Measurements from ENCODE around the gene REXO1.
A peak's percentile ranks its signal among the peaks of the same experiment; 100 is the strongest.
"Not testable (repeated sequence)": the region's sequence is repeated elsewhere in the genome, so short reads cannot be mapped to it uniquely, and the experiment has no call there.

Gene REXO1

DNA sequence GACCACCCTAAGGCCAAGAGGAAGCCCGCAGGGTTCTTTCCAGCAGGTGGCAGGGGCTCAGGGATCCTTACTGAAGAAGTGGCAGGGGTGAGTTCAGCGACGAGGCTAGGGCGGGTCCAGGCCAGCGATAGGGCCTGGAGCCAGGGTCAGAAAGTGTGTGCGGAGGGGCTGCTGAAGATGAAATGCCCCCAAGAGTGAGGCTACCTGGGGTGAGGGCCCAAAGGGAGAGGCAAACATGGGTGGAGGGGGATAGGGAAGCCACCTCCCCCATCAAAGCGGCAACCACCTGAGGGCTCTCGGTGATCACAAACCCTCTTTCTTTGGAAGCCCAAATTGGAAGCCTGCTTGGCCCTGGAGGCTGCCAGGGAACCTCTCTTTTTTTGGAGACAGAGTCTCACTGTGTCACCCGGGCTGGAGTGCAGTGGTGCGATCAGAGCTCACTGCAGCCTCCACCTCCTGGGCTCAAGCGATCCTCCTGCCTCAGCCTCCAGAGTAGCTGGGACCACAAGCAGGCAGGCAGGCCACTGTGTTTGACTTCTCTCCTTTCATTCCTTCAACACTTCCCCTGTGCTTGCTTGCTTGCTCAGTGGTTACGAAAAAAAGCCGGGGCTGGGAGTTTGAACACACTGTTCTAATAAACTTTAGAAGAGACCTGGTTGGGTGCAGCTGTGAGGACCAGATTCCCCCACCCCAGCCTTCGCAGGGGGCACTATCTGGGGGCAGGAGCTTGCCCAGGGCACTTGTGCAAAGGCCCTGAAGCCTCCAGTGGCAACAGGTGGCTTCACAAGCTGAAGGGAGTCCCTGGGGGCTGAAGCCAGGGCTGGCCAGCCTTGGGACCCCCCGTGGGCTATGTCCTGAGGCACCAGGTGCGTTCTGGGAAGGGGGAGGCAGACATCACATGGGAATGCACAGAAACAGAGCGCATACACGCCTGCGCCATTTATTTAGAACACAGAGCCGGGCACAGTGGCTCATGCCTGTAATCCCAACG lies 34.8 kb downstream of the REXO1 start:
- no peak for DNase-seq

DNA sequence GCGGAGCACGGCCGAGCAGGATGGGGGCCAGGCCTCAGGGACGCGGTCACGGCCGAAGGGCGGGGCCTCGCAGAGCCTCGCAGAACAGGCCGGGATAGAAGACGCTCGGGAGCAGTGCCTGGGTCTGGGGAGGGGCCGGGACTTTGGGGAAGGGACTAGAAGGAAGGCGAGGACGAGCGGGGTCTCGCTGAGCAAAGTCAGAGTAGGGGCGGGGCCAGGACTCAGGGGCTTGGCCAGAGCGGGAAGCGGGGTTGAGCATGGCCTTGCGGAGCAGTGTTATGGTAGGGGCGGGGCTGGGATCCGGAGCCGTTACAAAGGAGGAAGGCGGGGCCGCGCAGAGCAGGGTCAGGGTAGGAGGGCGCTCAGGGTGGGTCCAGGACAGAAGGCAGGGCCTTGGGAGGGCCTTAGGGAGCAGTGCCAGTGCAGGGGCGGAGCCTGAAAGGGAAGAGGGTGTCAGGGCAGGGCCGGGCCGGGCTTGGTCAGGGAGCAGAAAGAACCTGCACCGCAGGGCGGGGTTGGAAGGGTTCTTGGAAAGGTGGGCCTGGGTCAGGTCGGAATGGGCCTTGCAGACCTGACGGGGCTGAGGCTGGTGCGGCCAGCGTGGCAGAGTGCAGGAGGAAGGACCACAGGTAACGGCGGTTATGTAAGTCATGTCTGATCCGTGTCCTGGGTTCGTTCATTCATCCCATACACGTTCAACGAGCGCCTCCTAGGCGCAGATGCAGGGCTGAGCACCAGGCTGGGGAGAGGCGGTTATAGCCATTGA lies 35.7 kb downstream of the REXO1 start:
- peak; percentile 68 to 98 (median 78) for DNase-seq

DNA sequence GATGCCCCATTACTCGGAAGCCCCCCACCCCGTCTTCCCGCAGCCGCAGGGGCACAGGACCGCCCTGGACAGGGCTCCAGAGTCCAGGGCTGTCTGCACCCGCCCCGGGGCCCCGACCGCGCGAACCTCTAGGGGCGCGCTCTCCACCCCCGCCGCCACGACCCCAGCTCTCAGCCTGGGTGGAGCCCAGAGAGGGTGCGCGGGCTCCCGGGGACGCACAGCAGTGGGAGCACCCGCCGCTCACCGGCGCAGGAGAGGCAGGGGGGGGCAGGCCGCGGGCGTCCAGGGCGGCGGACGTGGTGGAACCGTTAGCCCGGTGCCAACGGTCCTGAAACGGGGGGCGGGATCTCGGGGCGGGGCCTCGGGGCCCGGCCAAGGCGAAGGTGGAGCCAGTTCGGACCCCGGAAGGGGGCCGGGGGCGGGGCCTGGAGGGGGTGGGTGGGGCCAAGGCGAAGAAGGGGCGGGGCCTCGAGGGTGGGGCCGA lies 36.3 kb downstream of the REXO1 start, which contains the start of gene ATP8B3:
Gene ATP8B3, minus strand, starts transcription at position 335 of the 484 bp plus-strand sequence. CDS start 540 bp downstream, outside the sequence.
- DNase-seq: peak; percentile 41 to 76 (median 67)

DNA sequence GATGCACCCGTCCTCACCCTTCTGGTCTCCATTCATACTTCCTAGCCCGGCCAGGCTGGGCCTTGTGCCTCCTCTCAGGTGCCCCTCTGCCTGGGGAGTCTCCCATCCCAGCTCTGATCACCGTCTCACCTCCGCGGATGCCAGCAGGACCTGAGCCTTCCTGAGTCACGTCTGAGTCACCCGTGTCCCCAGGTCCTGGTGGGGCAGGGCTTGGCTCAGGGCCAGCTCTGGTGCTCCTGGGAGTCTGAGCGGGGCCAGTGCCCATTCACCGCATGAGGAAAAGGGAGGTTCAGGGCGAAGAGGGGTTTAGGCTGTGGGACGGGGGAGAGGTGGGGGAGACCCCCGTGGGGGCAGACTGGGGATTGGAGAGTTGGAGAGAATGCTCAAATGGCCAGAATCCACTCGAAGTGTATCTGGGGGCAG lies 36.8 kb downstream of the REXO1 start:
- peak in 2 of 5 experiments; percentile 25 to 37 for DNase-seq

GRCh38 chr19:1810439-1811160 lies 37.7 kb downstream of the REXO1 start:
- no peak for DNase-seq

DNA sequence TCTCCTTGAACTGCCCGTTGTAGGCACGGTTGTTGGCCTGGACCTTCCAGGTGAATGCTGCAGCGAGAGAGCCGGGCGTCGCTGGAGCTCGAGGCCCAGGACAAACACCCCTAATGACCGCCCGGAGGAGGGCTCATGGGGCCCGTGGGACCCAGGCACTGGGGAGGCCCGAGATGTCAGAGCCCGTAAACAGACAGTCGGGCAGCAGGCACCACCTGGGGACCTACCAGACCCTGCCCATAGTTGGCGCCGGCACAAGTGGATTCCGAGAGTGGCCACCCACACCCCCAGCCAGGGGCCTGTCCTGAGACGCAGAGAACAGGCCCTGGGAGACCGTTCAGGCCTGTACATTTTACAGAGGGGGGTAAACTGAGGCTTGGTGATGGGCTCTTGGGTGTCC lies 38.6 kb downstream of the REXO1 start:
- DNase-seq: no peak

GRCh38 chr19:1808395-1808731 lies 39.9 kb downstream of the REXO1 start:
- no peak for DNase-seq

- no peak for DNase-seq
Observed at GRCh38 chr19:1807695-1808394, 40.4 kb downstream of the REXO1 start.

GRCh38 chr19:1807030-1807694 lies 41.1 kb downstream of the REXO1 start:
- DNase-seq: no peak

DNA sequence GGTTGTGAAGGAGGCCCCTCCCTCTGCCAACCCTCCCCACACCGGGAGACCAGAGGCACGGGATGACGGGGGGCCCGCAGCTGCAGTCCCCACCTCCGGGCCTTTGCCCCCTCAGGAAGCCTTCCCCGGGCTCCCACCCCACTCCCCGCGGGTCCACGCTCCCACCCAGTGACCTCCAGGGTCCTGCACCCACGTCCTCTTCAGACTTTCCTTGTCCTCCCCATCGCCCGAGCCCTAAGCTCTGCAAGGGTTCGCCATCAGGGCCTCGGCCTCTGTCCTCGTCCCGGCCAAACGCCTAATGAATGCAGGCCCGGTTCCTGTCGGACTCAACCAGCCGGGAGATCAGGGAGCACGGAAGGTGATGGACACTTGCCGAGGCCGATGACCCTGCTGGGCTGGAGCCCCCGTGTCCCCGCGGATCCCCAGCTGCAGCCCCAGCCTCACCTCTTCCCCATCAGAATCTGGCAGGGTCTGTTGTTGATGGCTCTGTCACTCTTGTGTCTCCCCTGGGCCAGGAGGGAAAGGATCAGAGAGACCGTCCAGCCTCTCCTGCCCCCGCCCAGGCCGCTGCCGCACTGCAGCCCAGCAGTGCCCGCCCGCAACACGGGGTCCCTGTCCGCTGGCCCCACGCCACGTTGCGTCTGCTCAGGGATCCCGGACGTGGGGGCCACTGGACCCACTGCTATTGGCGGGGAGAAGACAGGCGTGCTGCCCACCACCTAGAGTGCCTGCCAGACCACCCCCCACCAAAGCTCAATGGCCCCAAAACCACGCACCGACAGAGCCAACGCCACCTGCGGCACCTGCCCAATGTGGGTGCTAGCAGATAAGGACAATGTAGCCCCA lies 41.9 kb downstream of the REXO1 start:
- no peak for DNase-seq

- DNase-seq: no peak
Observed at GRCh38 chr19:1805401-1806183, 42.7 kb downstream of the REXO1 start.

DNA sequence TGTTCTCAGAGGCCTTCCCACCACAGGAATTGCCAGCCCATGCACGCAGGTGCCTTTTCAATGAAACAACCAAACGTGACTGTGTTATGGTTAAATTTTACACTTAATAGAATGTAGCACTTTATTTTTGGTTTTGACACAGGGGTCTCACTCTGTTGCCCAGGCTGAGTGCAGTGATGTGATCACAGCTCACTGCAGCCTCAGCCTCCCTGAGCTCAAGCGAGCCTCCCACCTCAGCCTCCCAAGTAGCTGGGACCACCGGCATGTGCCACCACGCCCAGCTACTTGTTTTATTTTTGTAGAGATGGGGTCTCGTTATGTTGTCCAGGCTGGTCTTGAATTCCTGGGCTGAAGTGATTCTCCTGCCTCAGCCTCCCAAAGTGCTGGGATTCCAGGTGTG lies 43.4 kb downstream of the REXO1 start:
- DNase-seq: no peak

DNA sequence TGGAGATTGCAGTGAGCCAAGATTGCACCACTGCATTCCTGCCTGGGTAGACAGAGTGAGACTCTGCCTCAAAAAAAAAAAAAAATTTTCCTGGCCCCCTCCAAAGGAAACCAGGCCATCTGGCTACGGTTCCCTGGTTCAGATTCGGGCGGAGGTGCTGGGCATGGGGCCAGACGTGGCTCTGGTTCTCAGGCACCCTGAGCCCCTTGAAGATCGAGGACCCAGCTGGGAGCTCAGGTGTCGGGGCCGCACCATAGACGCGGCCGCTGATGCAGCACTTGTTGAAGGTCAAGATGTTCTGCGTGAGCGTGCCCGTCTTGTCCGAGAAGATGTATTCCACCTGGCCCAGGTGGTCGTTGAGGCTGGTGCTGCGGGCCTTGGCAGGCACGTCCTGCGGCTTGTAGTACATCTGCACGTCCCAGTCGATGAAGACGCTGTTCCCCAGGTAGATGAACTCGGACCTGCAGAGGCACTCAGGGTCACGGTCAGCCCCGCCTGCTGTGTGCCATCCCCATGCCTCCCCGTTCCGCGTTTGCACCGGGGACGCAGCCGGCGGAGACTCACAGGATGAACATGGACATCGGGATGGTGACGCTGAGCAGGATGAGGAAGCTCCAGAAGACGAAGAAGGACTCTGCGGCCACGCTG lies 48.5 kb downstream of the REXO1 start:
- DNase-seq: no peak

- DNase-seq: not testable (repeated sequence)
Observed at GRCh38 chr19:1797313-1797712, 51.0 kb downstream of the REXO1 start.

DNA sequence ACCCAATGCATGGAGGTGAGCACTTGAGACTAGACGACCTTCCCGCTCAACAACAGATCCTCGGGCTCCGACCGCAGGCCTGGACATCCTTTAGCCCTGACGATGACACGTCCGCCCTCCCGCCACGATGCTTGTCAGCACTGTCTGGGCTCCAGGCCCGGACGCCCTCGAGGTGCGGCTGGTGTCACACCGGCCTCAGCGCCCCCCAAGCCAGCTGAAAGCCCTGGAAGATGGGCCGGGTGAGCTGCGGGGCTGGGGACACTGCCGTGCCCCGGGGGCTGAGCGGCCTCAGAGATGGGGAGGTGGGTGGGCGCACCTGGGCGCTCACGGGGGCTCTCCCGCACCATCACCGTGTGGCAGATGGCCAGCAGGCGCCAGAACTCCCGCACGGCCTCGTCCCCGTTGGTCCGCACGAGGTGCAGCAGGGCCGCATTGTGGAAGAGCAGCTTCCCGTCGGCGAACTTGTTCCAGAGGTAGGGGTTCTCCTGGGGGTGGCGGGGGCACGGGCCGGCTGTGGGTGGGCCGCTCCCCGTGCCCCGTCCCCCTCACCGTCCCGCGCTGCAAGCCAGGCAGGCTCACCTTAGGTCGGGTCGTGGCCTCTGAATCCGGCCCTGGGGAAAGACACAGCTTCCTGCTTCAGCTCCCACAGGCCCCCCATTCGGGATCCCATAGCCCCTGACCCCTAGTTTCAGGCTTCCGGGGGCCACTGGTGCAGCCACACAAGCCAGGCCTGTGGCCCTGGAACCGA lies 51.7 kb downstream of the REXO1 start:
- no peak for DNase-seq

DNA sequence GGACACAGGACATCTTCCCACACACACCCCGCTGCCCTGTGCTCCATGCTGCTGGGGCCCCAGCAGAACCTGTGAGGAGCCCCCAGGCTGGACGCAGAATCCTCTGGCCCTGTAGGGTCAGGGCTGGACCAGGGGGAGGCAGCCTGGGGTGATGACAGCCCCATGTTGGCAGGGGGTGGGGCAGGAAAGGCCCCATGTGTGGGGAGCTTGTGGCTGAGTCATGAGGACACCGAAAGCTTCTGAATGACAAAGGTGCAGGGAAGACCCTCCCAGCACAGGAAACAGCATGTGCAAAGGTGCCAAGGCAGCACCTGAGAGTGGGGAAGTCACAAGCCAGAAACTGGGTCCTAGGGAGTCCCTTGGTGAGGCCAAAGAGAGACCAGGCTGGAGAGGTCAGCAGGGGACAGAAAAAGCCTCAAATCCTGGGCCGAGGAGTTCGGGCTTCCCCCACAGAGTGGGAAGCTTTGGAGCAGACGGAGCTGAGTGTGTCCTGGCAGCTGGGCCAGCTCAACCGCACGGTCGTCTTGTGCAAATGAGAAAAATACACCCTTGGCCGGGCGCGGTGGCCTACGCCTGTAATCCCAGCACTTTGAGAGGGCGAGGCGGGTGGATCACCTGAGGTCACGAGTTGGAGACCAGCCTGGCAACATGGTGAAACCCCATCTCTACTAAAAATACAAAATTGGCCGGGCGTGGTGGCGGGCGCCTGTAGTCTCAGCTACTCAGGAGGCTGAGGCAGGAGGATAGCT lies 53.7 kb downstream of the REXO1 start:
- DNase-seq: no peak

DNA sequence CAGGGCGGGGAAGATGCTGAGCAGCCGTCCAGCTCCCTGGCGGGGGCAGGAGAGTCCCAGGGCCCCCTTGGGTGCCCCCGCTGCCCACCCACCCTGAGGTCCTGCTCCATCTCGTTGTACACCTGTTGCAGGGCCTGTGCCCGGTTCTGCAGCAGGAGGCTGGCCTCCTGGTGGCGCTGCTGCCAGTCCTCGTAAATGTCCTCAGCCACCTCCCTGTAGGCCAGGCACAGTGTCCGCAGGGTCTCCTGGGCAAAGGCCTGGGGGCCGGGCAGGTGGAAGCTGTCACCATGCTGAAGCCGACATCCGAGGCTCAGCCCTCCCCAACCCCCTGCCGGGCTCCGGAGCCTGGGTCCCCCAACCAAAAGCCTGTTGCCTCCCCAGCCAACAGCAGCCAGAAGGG lies 56.4 kb downstream of the REXO1 start:
- DNase-seq: no peak

All from T-helper 2 cell (primary cell).